Osteocyte (in vitro differentiated cells): ENCODE results near the gene SRC. TPM values are rescaled to one million over a fixed set of nuclear protein-coding genes. Genes with fewer than 3 reads are reported as not detected.

ENCODE experiments used
- DNase-seq: peaks from one replicate; pipeline ENCODE4 v3.0.0; 2021; ENCODE audit warnings: mixed read lengths; ENCODE audit not compliant: unreplicated experiment; ENCODE audit errors: extremely low spot score
- H3K27ac Mint-ChIP-seq: one replicate; pipeline ENCODE4 v1.8.0; 2021; ENCODE audit warnings: mild to moderate bottlenecking, mixed read lengths; ENCODE audit not compliant: unreplicated experiment
- H3K27me3 Mint-ChIP-seq: one replicate; pipeline ENCODE4 v1.8.0; 2021; ENCODE audit warnings: mixed read lengths; ENCODE audit not compliant: unreplicated experiment
- H3K36me3 Mint-ChIP-seq: one replicate; pipeline ENCODE4 v1.8.0; 2021; ENCODE audit warnings: mixed read lengths; ENCODE audit not compliant: unreplicated experiment
- H3K4me1 Mint-ChIP-seq: one replicate; pipeline ENCODE4 v1.8.0; 2021; ENCODE audit warnings: mixed read lengths; ENCODE audit not compliant: unreplicated experiment
- H3K4me3 Mint-ChIP-seq: one replicate; pipeline ENCODE4 v1.8.0; 2021; ENCODE audit warnings: mild to moderate bottlenecking, moderate library complexity, mixed read lengths; ENCODE audit not compliant: unreplicated experiment
- H3K9me3 Mint-ChIP-seq: one replicate; pipeline ENCODE4 v1.8.0; 2021; ENCODE audit warnings: mixed read lengths; ENCODE audit not compliant: unreplicated experiment
- CTCF ChIP-seq: fragments of 200-600 bp; sonication (generic); IDR thresholded peaks from 2 replicates; pipeline ENCODE4 v1.5.0; 2021; ENCODE audit warnings: antibody characterized with exemption, mild to moderate bottlenecking, moderate library complexity
- total RNA-seq: library from RNA; stranded (reverse); gene quantifications from 2 replicates; pipeline ENCODE4 v1.2.1, GENCODE V29; 2021

SRC gene
- total RNA-seq, 1 donor from 2014 or later, result 32.5 TPM

GRCh38 chr20:37344506-37345338 lies 1.2 kb upstream of the SRC start:
- Mint-ChIP-seq H3K9me3 (no peaks in the 10 kb centered on the region), H3K4me3 (peak overlapping the region; percentile 76), H3K27me3 (no peaks in the 10 kb centered on the region), H3K27ac (peak overlapping the region; percentile 54), H3K36me3 (peaks cover 2% of the 10 kb centered on the region), H3K4me1 (peaks cover 14% of the 10 kb centered on the region)
- no peak for DNase-seq
- no peak for TF ChIP-seq CTCF

GRCh38 chr20:37346236-37346534 lies 245 bp downstream of the SRC start:
- peaks cover 14% of the 10 kb centered on the region for H3K4me1 Mint-ChIP-seq
- no peak for TF ChIP-seq CTCF
- H3K27me3 Mint-ChIP-seq, result no peaks in the 10 kb centered on the region
- H3K9me3 Mint-ChIP-seq, result no peaks in the 10 kb centered on the region
- H3K27ac Mint-ChIP-seq, result no peak overlapping the region
- no peak for DNase-seq
- H3K4me3 Mint-ChIP-seq, result no peak overlapping the region
- peaks cover 7% of the 10 kb centered on the region for H3K36me3 Mint-ChIP-seq

GRCh38 chr20:37346535-37347346 lies 801 bp downstream of the SRC start:
- Mint-ChIP-seq H3K4me1 (peaks cover 14% of the 10 kb centered on the region), H3K4me3 (peak overlapping the region; percentile 60), H3K27me3 (no peaks in the 10 kb centered on the region), H3K36me3 (peaks cover 12% of the 10 kb centered on the region), H3K9me3 (no peaks in the 10 kb centered on the region), H3K27ac (peak overlapping the region; percentile 18)
- no peak for DNase-seq
- TF ChIP-seq CTCF, result no peak

GRCh38 chr20:37347347-37347823 lies 1.4 kb downstream of the SRC start:
- no peaks in the 10 kb centered on the region for H3K27me3 Mint-ChIP-seq
- peaks cover 14% of the 10 kb centered on the region for H3K4me1 Mint-ChIP-seq
- no peak for DNase-seq
- H3K4me3 Mint-ChIP-seq, result peak overlapping the region; percentile 60
- H3K9me3 Mint-ChIP-seq, result no peaks in the 10 kb centered on the region
- peak overlapping the region; percentile 37 for H3K27ac Mint-ChIP-seq
- H3K36me3 Mint-ChIP-seq, result peaks cover 12% of the 10 kb centered on the region
- TF ChIP-seq CTCF, result no peak
